Hepatocyte (in vitro differentiated cells): ENCODE measurements around the gene TOMM22.

Source experiments
- EZH2 ChIP-seq: fragments of 200-600 bp; sonication (generic); IDR thresholded peaks from 2 replicates; pipeline ENCODE4 v1.6.1; 2016; ENCODE audit warnings: antibody characterized with exemption, mild to moderate bottlenecking, borderline replicate concordance
- TF ChIP-seq, protein P1 (sequence below): fragments of 200-600 bp; sonication (generic); IDR thresholded peaks from 2 replicates; pipeline ENCODE4 v1.5.1; 2016; ENCODE audit warnings: antibody characterized with exemption, mild to moderate bottlenecking; ENCODE audit not compliant: poor library complexity

DNA sequence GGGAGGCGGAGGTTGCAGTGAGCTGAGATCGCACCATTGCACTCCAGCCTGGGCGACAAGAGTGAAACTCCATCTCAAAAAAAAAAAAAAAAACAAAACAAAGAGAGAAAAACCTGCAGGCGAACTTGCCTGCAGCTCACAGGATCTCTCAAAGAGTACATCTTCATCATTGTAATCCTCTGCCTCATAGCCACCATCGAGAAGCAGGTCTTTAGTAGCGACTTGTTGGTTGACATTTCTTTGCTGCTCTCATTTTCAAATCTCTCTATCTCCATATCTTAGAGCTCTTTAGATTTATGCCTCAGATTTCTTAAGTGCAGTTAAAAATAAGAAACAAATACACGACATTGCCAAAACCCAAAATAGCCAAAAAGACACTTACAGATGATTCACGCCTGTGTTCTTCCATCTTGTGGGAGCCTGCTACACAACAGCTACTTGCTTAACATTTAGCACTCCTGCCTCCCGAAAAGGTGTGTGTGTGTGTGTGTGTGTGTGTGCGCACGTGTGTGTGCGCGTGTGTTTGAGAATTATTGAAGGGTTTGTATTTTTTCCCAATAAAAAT lies 40.2 kb upstream of the TOMM22 start:
- TF ChIP-seq, protein P1, sequence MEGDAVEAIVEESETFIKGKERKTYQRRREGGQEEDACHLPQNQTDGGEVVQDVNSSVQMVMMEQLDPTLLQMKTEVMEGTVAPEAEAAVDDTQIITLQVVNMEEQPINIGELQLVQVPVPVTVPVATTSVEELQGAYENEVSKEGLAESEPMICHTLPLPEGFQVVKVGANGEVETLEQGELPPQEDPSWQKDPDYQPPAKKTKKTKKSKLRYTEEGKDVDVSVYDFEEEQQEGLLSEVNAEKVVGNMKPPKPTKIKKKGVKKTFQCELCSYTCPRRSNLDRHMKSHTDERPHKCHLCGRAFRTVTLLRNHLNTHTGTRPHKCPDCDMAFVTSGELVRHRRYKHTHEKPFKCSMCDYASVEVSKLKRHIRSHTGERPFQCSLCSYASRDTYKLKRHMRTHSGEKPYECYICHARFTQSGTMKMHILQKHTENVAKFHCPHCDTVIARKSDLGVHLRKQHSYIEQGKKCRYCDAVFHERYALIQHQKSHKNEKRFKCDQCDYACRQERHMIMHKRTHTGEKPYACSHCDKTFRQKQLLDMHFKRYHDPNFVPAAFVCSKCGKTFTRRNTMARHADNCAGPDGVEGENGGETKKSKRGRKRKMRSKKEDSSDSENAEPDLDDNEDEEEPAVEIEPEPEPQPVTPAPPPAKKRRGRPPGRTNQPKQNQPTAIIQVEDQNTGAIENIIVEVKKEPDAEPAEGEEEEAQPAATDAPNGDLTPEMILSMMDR, result no peak
- no peak for TF ChIP-seq EZH2
